GM12891 (cell line): ENCODE data around the gene HDAC2.

Source experiments
- DNase-seq: peaks from one replicate; pipeline ENCODE4 v3.0.0; 2011; ENCODE audit warnings: low spot score; ENCODE audit not compliant: insufficient read length
- FAIRE-seq: peaks from 2 replicates; lab custom pipeline; 2011; peaks lifted over from hg19 to GRCh38; lab: Jason Lieb, UNC
- PAX5 ChIP-seq: IDR thresholded peaks from 2 replicates; pipeline ENCODE4 v1.6.1; 2011; ENCODE audit warnings: low read length, moderate library complexity, mild to moderate bottlenecking; ENCODE audit not compliant: insufficient read depth, severe bottlenecking
- POLR2A ChIP-seq: IDR thresholded peaks from 2 replicates; pipeline ENCODE4 v1.6.1; 2011; ENCODE audit warnings: low read depth, low read length, control low read depth
- POLR2AphosphoS5 ChIP-seq: IDR thresholded peaks from 2 replicates; pipeline ENCODE4 v1.6.1; 2011; ENCODE audit warnings: low read depth, low read length, control low read depth
- POU2F2 ChIP-seq: IDR thresholded peaks from 2 replicates; pipeline ENCODE4 v1.6.1; 2011; ENCODE audit warnings: low read depth, mild to moderate bottlenecking, control low read depth, low read length, moderate library complexity
- SPI1 ChIP-seq: IDR thresholded peaks from 2 replicates; pipeline ENCODE4 v1.6.1; 2011; ENCODE audit warnings: low read depth, low read length, control low read depth
- TAF1 ChIP-seq: IDR thresholded peaks from 2 replicates; pipeline ENCODE4 v1.6.1; 2011; ENCODE audit warnings: low read depth, low read length, control low read depth

HDAC2 gene

GRCh38 chr6:113894712-113895674 is 76.0 kb downstream of the HDAC2 start:
- DNase-seq = no peak
- FAIRE-seq = no peak
- TF ChIP-seq POLR2A (no peak), TAF1 (no peak), POU2F2 (no peak), POLR2AphosphoS5 (no peak), SPI1 (no peak), PAX5 (no peak)

GRCh38 chr6:113893866-113894265 is 77.1 kb downstream of the HDAC2 start:
- FAIRE-seq (no peak), DNase-seq (no peak)
- TF ChIP-seq POU2F2 (no peak), TAF1 (no peak), POLR2A (no peak)

GRCh38 chr6:113893451-113893850 is 77.5 kb downstream of the HDAC2 start:
- FAIRE-seq (no peak), DNase-seq (no peak)
- TF ChIP-seq POLR2A (no peak), TAF1 (no peak), POLR2AphosphoS5 (no peak), POU2F2 (no peak), PAX5 (no peak)

- FAIRE-seq (no peak), DNase-seq (no peak)
- TF ChIP-seq PAX5 = no peak
- TF ChIP-seq POU2F2 = no peak
- no peak for TF ChIP-seq SPI1
- TF ChIP-seq POLR2A = no peak
- TF ChIP-seq TAF1 = no peak
- TF ChIP-seq POLR2AphosphoS5 = no peak
Measured at GRCh38 chr6:113888956-113889630, 81.9 kb downstream of the HDAC2 start.

- TF ChIP-seq POLR2AphosphoS5 (no peak), SPI1 (no peak), POU2F2 (no peak), TAF1 (no peak), POLR2A (no peak), PAX5 (no peak)
- DNase-seq = no peak
- no peak for FAIRE-seq
Measured at GRCh38 chr6:113888493-113888892, 82.5 kb downstream of the HDAC2 start.

GRCh38 chr6:113886512-113886911 is 84.4 kb downstream of the HDAC2 start:
- DNase-seq (no peak), FAIRE-seq (no peak)
- TF ChIP-seq PAX5 (no peak), POLR2AphosphoS5 (no peak)

- DNase-seq (no peak), FAIRE-seq (no peak)
- TF ChIP-seq TAF1 = no peak
- no peak for TF ChIP-seq SPI1
- no peak for TF ChIP-seq PAX5
- TF ChIP-seq POU2F2 = no peak
- TF ChIP-seq POLR2AphosphoS5 = no peak
- TF ChIP-seq POLR2A = no peak
Measured at GRCh38 chr6:113884011-113884410, 86.9 kb downstream of the HDAC2 start.
